Stimulated activated CD8-positive, alpha-beta memory T cell treated with anti-CD3 and anti-CD28 coated beads, Interleukin-4, amount 100 ng/mL, for 48 hours (primary cell): ENCODE data around the gene ZHX3.

Source experiments
- DNase-seq: peaks from one replicate; pipeline ENCODE4 v3.0.0-alpha.2; 2020

The ZHX3 gene

GRCh38 chr20:41352666-41353065 is 35.1 kb upstream of the ZHX3 start:
- DNase-seq: no peak

DNA sequence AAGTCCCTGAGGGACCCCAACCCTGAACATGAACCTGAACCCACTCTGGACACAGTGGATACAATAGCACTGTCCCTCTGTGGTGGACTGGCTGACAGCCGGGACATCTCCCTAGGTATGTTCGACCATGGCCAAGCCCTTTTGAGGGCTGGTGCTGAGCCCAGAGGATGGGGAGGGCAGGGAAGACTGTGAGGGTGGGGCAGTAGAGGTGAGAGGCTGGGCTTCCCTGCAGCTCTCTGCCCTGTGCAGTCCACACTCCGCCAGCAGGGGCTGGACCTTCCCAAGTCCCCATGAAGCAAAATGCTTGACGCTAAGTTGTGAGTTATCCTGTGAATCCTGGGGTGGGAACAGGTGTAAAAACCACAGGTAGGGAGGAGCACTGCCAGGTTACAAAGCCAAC is 34.6 kb upstream of the ZHX3 start:
- no peak for DNase-seq

- no peak for DNase-seq
These were observed 33.0 kb upstream of the ZHX3 start for GRCh38 chr20:41350408-41350962.

- DNase-seq: no peak
These were observed 32.4 kb upstream of the ZHX3 start for GRCh38 chr20:41349943-41350342.

- DNase-seq: no peak
These were observed 31.7 kb upstream of the ZHX3 start for GRCh38 chr20:41349266-41349665.

DNA sequence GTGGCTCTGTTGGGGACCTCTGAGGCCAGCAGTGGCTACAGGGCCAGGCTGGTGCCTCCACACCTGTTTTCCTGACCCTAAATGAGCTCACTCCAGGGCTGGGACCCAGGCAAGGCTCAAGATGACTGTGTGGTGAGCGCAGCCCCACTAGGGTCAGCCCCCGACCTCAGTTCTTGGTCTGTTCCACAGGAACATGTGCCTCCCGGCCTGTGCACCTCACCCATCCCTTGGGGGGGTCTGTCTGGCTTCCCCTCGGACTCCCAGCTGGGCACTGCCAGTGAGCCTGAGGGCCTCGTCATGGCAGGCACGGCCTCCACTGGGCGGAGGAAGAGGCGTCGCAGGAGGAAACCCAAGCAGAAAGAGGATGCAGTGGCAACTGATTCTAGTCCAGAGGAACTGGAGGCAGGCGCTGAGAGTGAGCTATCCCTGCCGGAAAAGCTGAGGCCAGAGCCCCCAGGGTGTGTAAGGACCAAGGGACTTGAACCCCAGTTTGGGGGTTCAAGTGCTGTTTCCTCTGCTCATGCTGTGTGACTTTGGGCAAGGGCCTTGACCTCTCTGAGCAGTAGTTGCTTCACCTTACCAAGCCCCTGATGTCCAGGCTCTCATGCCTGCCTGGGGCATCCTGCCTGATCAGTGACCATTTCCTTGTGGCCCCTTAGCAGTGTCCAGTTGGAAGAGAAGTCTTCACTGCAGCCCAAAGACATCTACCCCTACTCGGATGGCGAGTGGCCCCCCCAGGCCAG is 31.1 kb upstream of the ZHX3 start:
- DNase-seq: no peak

- no peak for DNase-seq
These were observed 30.2 kb upstream of the ZHX3 start for GRCh38 chr20:41347523-41348429.

- no peak for DNase-seq
These were observed 28.2 kb upstream of the ZHX3 start for GRCh38 chr20:41345729-41346067.

DNA sequence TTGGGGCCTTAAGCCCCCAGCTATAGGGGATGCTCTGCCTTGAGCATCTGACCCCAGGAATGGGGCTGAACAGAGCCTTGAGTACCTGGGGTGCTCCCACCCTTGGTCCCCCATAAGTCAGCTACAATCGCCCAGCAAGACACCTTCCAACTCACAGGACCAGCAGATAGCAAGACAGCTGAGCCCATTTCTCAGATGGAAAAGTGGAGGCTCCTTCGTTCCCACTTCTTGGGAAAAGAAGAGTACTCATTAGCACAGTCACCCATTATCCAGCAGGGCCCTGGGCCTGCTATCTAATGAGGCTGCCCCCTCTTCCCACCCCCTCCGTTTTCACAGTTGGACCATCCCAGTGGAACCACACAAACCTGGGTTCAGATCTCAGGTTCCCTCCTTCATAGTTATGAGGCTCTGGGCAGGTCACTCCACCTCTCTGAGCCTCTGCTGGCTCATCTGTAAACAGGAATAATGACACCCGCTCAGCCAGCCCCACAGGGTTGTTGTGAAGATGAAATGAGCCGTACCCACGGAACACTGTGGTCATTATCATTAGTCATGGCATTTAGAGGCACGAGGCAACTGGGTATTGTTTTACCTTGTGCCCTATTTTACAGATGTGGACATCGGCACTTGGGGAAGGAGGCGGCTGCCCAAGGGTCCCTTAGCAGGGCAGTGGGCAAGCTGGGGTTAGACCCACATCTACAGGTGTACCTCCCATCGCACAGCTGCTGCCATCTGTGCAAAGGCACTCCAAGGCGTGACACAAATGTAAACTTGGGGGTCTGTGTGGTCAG is 27.6 kb upstream of the ZHX3 start:
- DNase-seq: no peak

DNA sequence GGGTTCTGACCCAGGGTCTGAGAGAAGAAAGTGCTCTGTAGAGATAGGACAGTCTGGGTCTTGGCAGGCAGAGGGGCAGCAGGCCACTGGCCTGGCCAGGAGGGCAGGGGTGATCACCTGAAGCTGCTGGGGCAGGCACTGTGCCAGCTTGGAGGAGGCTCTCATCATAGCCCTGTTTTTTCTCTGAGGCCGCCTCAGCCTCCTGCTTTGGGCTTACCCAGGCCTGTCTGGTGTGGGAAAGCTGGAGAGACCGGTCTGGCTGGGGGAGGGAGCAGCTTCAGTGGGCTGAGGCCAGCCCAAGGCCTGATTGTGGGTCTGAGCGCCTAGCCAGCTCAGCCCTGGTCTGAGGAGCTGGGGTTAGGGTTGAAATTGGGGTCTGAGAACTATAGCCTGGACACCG is 26.9 kb upstream of the ZHX3 start:
- no peak for DNase-seq

- no peak for DNase-seq
These were observed 25.2 kb upstream of the ZHX3 start for GRCh38 chr20:41342474-41343464.

- peak; percentile 78 for DNase-seq
These were observed 23.0 kb upstream of the ZHX3 start, which contains the start of gene LPIN3 for GRCh38 chr20:41340327-41341055. TSS of gene LPIN3 (plus strand) at chr20:41340821. CDS start at chr20:41345804, 4,983 bp downstream.

- DNase-seq: peak; percentile 94
These were observed 22.4 kb upstream of the ZHX3 start for GRCh38 chr20:41339957-41340326.

DNA sequence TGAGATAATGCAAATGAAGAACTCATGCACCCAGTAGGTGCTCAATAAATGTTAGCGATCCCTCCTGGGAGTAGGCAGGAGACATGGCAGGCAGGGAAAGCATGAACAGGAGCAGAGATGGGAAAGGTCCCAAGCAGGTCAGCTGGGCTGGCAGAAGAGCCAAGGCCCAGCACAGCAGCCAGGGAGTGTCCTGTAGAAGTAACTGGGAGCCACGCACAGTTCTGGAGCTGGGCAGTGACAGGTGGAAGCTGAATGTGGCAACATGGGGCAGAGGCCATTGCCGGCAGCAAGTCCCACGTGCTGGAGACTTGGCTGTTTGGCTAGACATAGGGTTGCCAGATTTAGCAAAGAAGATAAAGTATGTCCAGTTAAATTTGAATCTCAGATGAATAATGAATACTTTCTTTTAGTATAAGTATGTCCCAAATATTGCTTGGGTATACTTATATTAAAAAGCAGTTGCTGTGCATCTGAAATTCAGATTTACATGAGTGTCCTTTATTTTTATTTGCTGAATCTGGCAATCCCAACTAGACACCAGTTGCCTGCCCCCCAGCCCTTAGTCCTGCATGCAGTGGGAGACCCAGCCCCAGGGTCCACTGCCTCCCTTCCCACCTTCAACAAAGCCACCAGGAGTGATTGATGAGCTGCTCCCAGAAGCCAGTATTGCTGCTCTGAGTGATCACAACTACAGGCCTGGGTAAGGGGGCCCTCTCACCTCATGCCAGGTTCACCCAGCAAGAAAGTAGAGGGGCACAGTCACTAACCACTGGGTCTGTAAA is 19.4 kb upstream of the ZHX3 start:
- DNase-seq: no peak

DNA sequence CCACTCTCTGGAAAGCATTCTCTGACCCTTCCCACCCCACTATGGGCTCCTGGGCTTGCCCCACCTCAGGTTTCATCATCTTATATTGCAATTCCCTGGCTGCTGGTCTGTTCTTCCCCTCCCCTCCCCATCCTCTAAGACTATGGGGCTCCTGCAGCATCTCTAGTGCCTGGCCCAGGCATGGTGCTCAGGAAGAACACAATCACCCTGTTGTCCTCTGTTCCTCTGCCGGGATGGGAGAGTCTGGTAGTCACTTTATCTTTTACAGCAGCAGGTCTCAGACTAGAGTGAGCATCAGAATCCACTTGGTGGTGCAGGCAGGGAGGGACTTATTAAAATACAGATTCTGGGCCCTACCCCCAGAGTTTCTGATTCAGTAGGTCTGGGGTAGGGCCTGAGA is 18.1 kb upstream of the ZHX3 start:
- no peak for DNase-seq

DNA sequence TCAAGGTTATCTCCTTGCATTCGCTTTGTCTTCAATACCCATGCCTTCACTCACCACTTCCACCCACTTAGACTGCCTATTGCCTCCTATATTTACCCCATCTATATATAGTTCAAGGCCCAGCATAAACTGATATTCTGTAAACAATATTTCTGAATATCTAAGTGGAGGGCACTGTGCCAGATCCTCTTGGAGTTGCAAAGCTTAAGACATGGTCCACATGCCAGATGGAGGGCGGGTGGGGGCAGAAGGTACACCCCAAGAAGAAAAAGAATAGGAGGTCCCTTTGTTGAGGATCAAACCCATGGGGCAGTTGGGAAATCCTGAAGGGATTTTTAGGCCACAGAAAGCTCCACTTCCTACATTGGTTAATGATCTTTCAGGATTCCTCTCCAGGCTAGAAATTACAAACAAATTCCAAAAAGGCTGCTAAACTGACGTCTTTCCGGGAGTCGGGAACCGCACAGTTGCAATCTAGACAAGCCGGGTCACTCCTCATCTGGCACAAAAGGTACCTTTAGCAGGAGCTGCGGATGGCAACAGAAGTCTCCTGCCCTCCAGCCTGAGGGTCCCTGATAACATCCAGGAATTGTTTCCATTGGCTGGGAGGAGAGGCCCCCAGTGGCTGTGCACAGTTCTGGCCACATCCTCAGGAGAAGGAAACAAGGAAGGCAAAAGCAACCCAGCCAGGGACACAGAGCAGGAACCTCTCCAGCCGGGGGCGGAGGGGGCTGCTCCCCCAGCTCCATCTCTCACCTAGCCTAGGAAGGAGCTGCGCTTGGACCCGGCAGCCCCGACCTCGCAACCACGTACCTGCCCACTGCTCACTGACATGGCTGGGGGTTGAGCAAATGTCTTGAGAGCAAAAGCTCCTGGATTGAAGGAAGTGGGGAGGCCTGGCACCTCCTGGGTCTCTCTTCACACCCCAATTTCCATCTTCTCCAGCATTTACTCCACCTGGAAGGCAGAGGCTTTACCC is 17.2 kb upstream of the ZHX3 start:
- DNase-seq: no peak

DNA sequence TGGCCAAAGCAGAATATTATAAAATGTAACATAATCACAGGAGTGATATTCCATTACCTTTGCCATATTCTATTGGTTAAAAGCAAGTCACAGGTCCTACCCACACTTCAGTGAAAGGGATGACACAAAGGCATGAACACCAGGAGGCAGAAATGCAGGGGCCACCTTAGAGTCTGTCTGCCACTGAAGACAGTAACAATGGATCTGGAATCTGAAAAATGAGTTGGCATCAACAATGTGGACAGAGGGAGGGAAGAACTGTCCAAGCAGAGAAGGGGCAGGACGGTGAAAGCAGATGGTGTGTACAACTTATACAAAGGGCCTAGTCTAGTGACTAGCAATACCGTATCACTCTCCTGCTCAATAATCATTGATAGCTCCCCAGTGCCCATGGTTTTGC is 16.5 kb upstream of the ZHX3 start:
- DNase-seq: no peak

DNA sequence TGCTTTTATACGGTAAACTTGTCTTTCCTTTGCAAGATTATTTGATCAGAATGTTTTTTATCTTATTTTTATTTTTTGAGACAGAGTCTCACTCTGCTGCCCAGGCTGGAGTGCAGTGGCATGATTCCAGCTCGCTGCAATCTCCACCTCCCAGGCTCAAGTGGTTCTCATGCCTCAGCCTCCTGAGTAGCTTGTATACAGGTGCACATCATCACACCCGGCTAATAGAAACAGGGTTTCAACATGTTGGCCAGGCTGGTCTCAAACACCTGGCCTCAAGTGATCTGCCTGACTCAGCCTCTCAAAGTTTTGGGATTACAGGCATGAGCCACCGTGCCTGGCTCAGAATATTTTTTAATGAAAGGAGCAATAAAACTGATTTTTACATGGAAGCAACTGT is 14.2 kb upstream of the ZHX3 start:
- no peak for DNase-seq

- DNase-seq: no peak
These were observed 13.4 kb upstream of the ZHX3 start for GRCh38 chr20:41330941-41331340.
